Bone marrow (tissue), 2 donors: ENCODE results near the gene FNDC3A.
A peak's percentile ranks its signal among the peaks of the same experiment; 100 is the strongest.

Experiments
- DNase-seq, 2 donors: peaks; one replicate each; lab custom pipeline; 2025; lab: John Stamatoyannopoulos, UW

Gene FNDC3A

GRCh38 chr13:49258089-49258796 lies 282.5 kb downstream of the FNDC3A start:
- DNase-seq: peak in 1 of 2 donors; percentile 35
